Colonic mucosa (tissue), 4 donors: ENCODE results near the gene DHDH. TPM values are rescaled to one million over a fixed set of nuclear protein-coding genes. Genes with fewer than 3 reads are reported as not detected.

Experiments
- DNase-seq: peaks from one replicate; pipeline ENCODE4 v3.0.0-alpha.2; 2020
- H3K27ac ChIP-seq: fragments of 200-600 bp; one replicate; pipeline ENCODE4 v1.8.0; 2021
- H3K27me3 ChIP-seq: fragments of 200-600 bp; one replicate; pipeline ENCODE4 v1.8.0; 2021
- H3K36me3 ChIP-seq: fragments of 200-600 bp; one replicate; pipeline ENCODE4 v1.8.0; 2021
- H3K4me1 ChIP-seq: fragments of 200-600 bp; one replicate; pipeline ENCODE4 v1.8.0; 2021; ENCODE audit warnings: mild to moderate bottlenecking
- H3K4me3 ChIP-seq: fragments of 200-600 bp; one replicate; pipeline ENCODE4 v1.8.0; 2021
- H3K9ac ChIP-seq, 2 donors: one replicate each; pipeline ENCODE4 v1.7.0; 2013; ENCODE audit warnings: control low read depth in 2 of 2, low read depth in 2 of 2, low read length in 2 of 2
- H3K9me3 ChIP-seq: fragments of 200-600 bp; one replicate; pipeline ENCODE4 v1.8.0; 2021
- intact Hi-C: fragments of 100-400 bp; cut with DNase I; formaldehyde crosslinking; loops from one replicate; pipeline ENCODE4 v1.14.1; 2022
- total RNA-seq, 2 donors: library from RNA; stranded (reverse); fragmentation: NEBNext Ultra II Directional in 1 of 2; extraction: Animal tissue kit (Norgen Biotek cat#: 25700) in 1 of 2; gene quantifications; one replicate each; pipeline ENCODE4 v1.2.1, GENCODE V29; 2021
- TF ChIP-seq, protein P1 (sequence below): fragments of 200-600 bp; IDR thresholded peaks from one replicate; pipeline ENCODE4 v1.8.0; 2022; ENCODE audit warnings: antibody characterized with exemption, mild to moderate bottlenecking
- donor health status: healthy.
- donor health status: DM: no; HTN: no; CAD: no.
- donor health status: DM: no; HTN: no; CAD: no.

DHDH gene
- total RNA-seq, 2 donors from 2014 or later = 1.5 TPM; not detected in 1

DNA sequence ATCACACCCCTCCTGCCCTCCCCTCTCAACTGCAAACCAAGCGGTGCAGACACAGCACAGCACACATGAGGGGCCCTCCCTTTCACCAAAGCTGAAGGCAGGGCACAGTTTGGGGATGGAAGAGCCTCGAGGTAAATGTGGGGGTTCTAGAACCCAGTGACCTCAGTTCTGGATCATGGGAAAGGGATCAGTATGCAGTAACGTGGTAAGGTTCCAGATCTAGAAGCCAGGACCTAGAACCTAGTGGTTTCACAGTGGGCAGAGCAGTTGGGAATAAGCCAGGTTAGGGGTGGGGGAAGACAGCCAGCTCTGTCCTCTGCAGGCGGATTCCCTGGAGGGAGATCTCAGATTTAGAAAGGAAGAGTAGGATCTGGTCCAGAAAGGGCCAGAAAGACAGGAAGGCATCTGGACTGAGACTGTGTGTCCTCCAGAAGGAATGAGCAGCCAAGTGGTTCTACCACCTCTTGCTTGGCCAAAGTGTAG, 34.7 kb downstream of the DHDH start:
- Histone ChIP-seq H3K27ac (peak overlapping the region; percentile 76), H3K27me3 (no peaks in the 10 kb centered on the region), H3K4me1 (no peaks in the 10 kb centered on the region), H3K9ac (no peak overlapping the region), H3K36me3 (no peaks in the 10 kb centered on the region), H3K9me3 (no peaks in the 10 kb centered on the region), H3K4me3 (no peak overlapping the region)
- DNase-seq = no peak
- TF ChIP-seq, protein P1, sequence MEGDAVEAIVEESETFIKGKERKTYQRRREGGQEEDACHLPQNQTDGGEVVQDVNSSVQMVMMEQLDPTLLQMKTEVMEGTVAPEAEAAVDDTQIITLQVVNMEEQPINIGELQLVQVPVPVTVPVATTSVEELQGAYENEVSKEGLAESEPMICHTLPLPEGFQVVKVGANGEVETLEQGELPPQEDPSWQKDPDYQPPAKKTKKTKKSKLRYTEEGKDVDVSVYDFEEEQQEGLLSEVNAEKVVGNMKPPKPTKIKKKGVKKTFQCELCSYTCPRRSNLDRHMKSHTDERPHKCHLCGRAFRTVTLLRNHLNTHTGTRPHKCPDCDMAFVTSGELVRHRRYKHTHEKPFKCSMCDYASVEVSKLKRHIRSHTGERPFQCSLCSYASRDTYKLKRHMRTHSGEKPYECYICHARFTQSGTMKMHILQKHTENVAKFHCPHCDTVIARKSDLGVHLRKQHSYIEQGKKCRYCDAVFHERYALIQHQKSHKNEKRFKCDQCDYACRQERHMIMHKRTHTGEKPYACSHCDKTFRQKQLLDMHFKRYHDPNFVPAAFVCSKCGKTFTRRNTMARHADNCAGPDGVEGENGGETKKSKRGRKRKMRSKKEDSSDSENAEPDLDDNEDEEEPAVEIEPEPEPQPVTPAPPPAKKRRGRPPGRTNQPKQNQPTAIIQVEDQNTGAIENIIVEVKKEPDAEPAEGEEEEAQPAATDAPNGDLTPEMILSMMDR = no peak
- intact Hi-C loops = loop anchor here (5.0 to 10.0 kb wide), 2 partner anchors 93 to 171 kb away; partner anchors contain the start of gene PPP1R15A

DNA sequence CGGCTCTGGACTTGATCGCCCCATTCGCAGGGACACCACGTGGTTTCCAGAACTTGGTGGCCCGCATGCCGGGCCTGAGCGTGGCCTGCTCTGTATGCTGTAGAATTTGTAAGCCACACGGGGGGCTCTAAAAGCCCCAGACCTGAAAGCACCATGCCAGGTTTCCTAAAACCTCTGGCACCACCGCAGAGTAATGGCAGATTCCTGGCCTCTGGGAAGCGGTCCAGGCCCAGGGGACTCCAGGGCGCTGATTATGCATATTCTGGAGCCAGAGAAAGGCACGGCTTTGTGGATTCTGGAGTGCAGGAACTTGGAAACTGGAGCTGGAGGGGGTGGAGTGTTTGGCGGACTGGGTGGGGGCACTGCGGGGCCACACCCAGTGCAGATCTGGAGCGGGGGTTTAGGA, 35.3 kb downstream of the DHDH start:
- H3K36me3 ChIP-seq = no peaks in the 10 kb centered on the region
- no peak for DNase-seq
- no peak overlapping the region for H3K9ac ChIP-seq
- H3K27ac ChIP-seq = no peak overlapping the region
- no peaks in the 10 kb centered on the region for H3K9me3 ChIP-seq
- no peak overlapping the region for H3K4me3 ChIP-seq
- intact Hi-C loops = loop anchor here (5.0 to 10.0 kb wide), 2 partner anchors 94 to 172 kb away; partner anchors contain the start of gene PPP1R15A
- no peaks in the 10 kb centered on the region for H3K27me3 ChIP-seq
- TF ChIP-seq, protein P1 = no peak
- H3K4me1 ChIP-seq = no peaks in the 10 kb centered on the region

DNA sequence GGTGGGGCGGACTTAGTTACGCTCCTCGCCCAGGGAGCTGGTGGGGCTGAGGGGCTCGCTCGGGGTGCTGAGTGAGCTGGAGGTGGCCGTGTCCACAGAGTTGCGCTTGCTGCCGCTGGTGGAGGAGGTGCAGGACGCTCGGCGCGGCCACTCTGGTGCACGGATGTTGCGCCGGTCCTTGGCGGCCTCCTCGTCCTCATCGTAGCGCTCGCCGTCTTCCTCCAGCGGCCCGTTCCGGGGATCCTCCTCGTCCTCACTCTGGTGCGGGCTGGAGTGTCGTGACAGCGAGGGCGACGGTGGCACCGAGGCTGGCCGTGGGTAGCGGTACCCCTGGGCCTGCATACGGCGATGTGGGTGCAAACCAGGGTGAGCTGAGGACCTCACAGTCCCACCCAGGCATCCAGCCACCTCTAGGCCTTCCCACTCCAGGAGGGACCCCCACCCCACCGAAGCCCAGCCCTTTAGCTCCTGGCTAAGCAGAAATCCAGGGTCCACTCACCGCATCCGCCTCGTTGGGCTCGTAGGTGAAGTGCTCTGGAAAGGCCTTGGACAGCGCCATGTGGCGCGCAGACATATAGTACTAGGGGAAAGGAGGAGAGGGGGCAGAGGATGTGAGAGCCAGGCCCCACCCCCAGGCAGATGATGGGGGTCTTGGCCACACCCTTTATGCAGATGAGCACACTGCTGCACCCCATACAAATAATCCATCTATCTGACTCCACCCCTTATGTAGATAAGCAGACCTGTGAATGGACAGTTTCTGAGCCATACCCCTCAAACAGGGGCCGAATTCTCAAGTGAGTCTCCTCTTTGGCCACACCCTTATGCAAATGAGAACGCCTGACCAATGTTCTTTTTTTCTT, 36.0 kb downstream of the DHDH start:
- no peak for DNase-seq
- no peaks in the 10 kb centered on the region for H3K27me3 ChIP-seq
- no peak overlapping the region for H3K27ac ChIP-seq
- no peaks in the 10 kb centered on the region for H3K36me3 ChIP-seq
- H3K4me1 ChIP-seq = no peaks in the 10 kb centered on the region
- H3K9me3 ChIP-seq = no peaks in the 10 kb centered on the region
- no peak overlapping the region for H3K9ac ChIP-seq
- intact Hi-C loops = loop anchor here (2.0 to 10.0 kb wide), 3 partner anchors 95 to 172 kb away; partner anchors contain the start of gene PPP1R15A
- no peak overlapping the region for H3K4me3 ChIP-seq
- TF ChIP-seq, protein P1 = no peak

DNA sequence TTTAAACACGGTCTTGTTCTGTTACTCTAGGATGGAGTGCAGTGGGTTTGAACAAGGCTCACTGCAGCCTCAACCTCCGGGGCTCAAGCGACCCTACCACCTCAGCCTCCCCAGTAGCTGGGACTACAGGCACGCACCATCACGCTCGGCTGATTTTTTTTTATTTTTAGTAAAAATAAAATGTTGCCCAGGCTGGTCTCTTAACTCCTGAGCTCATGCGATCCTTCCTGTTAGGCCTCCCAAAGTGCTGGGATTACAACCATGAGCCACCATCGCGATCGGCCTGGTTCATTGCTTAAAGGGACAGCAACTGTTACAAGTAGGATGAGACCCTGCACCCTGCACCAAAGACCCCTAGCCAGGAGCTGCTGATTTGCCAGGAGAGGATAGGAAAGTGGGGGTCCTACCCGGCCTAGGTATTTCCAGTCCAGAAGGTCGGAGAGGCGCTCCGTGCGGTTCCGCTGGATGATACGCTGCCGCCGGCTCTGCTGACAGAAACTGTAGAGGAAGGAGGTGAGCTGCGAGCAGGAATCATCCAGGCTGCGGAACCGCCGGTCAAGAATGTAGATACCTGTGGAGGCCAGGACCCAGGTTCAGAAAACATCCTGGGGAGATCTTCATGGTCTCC, 36.8 kb downstream of the DHDH start:
- no peaks in the 10 kb centered on the region for H3K36me3 ChIP-seq
- no peak overlapping the region for H3K4me3 ChIP-seq
- TF ChIP-seq, protein P1 = no peak
- no peak for DNase-seq
- H3K9me3 ChIP-seq = no peaks in the 10 kb centered on the region
- H3K4me1 ChIP-seq = no peaks in the 10 kb centered on the region
- no peak overlapping the region for H3K9ac ChIP-seq
- intact Hi-C loops = loop anchor here (2.0 kb wide), 1 partner anchor 127 kb away; no protein-coding TSS in a partner anchor
- no peak overlapping the region for H3K27ac ChIP-seq
- no peaks in the 10 kb centered on the region for H3K27me3 ChIP-seq

DNA sequence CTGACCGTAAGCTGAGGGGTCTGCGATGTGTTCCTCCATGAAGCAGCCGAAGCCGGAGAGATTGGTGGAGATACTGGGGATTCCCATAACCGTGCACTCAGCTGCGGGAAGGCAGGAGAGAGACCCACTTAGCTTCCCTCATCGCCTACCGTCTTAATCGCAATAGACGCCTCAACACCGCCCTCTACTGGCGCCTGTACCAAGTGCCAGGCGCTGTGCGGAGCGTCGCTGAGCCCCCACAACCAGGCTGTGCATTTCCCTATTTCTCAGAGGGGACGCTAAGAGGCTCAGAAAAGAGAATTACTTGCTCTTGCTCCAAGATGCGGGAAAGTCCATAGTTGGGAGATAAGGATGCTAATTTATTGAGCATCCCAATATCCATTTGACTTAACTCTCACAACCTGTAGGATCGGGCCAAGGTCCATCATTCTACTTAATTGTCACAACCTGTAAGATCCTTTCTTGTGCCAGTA, 37.5 kb downstream of the DHDH start:
- peak overlapping the region in 1 of 2 donors; percentile 15 for H3K9ac ChIP-seq
- no peaks in the 10 kb centered on the region for H3K27me3 ChIP-seq
- no peaks in the 10 kb centered on the region for H3K9me3 ChIP-seq
- no peaks in the 10 kb centered on the region for H3K36me3 ChIP-seq
- no peaks in the 10 kb centered on the region for H3K4me1 ChIP-seq
- H3K27ac ChIP-seq = no peak overlapping the region
- intact Hi-C loops = loop anchor here (2.0 kb wide), 1 partner anchor 128 kb away; no protein-coding TSS in a partner anchor
- TF ChIP-seq, protein P1 = peak; percentile 96
- peak; percentile 81 for DNase-seq
- no peak overlapping the region for H3K4me3 ChIP-seq
